OCI-LY3 (cell line): ENCODE data around the gene MFNG.

ENCODE experiments used
- EZH2phosphoT487 ChIP-seq: fragments of 200-600 bp; shearing (Covaris generic); IDR thresholded peaks from 2 replicates; pipeline ENCODE4 v1.6.1; 2018; ENCODE audit warnings: antibody characterized with exemption, mixed run types, low read depth
- TF ChIP-seq, protein P1 (sequence below): fragments of 200-600, 300-600 bp; sonication (generic); IDR thresholded peaks from 2 replicates; pipeline ENCODE4 v1.5.1; 2014; ENCODE audit warnings: antibody characterized with exemption, low read length, low read depth

GRCh38 chr22:37442537-37442936 lies 43.6 kb downstream of the MFNG start:
- TF ChIP-seq, protein P1, sequence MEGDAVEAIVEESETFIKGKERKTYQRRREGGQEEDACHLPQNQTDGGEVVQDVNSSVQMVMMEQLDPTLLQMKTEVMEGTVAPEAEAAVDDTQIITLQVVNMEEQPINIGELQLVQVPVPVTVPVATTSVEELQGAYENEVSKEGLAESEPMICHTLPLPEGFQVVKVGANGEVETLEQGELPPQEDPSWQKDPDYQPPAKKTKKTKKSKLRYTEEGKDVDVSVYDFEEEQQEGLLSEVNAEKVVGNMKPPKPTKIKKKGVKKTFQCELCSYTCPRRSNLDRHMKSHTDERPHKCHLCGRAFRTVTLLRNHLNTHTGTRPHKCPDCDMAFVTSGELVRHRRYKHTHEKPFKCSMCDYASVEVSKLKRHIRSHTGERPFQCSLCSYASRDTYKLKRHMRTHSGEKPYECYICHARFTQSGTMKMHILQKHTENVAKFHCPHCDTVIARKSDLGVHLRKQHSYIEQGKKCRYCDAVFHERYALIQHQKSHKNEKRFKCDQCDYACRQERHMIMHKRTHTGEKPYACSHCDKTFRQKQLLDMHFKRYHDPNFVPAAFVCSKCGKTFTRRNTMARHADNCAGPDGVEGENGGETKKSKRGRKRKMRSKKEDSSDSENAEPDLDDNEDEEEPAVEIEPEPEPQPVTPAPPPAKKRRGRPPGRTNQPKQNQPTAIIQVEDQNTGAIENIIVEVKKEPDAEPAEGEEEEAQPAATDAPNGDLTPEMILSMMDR: no peak
- TF ChIP-seq EZH2phosphoT487: no peak
